Measurements from ENCODE around the gene ALDH1B1.

ALDH1B1 gene

GRCh38 chr9:38352530-38353328 is 39.8 kb upstream of the ALDH1B1 start:
- Histone ChIP-seq H2AFZ (no peak overlapping the region), H3K27me3 (ENCODE audit: control insufficient read depth, insufficient read depth, low read length) (no peaks in the 10 kb centered on the region), H3K4me3 (ENCODE audit: low read depth, low read length) (no peak overlapping the region), H3K4me1 (no peaks in the 10 kb centered on the region), H3K79me2 (no peaks in the 10 kb centered on the region), H3K4me2 (ENCODE audit: low read length) (no peak overlapping the region), H3K36me3 (ENCODE audit: control insufficient read depth, insufficient read depth, low read length) (no peaks in the 10 kb centered on the region), H3K9ac (no peak overlapping the region), H3K27ac (no peak overlapping the region), H3K9me3 (ENCODE audit: control insufficient read depth, low read length) (no peaks in the 10 kb centered on the region)
- TF ChIP-seq CTCF (IDR thresholded peaks at IDR 0.05), result no peak

- no peak overlapping the region for H2AFZ ChIP-seq
- H3K36me3 ChIP-seq (ENCODE audit: control insufficient read depth, insufficient read depth, low read length), result no peaks in the 10 kb centered on the region
- no peak overlapping the region for H3K4me2 ChIP-seq (ENCODE audit: low read length)
- H3K79me2 ChIP-seq, result no peaks in the 10 kb centered on the region
- no peak overlapping the region for H3K27ac ChIP-seq
- no peak overlapping the region for H3K4me3 ChIP-seq (ENCODE audit: low read depth, low read length)
- TF ChIP-seq CTCF (IDR thresholded peaks at IDR 0.05), result no peak
- H3K4me1 ChIP-seq, result no peaks in the 10 kb centered on the region
- H3K27me3 ChIP-seq (ENCODE audit: control insufficient read depth, insufficient read depth, low read length), result no peaks in the 10 kb centered on the region
- H3K9ac ChIP-seq, result no peak overlapping the region
- H3K9me3 ChIP-seq (ENCODE audit: control insufficient read depth, low read length), result no peaks in the 10 kb centered on the region
Measured at GRCh38 chr9:38355115-38355514, 37.4 kb upstream of the ALDH1B1 start.

- Histone ChIP-seq H3K4me1 (no peaks in the 10 kb centered on the region), H3K79me2 (no peaks in the 10 kb centered on the region), H3K4me3 (ENCODE audit: low read depth, low read length) (no peak overlapping the region), H2AFZ (no peak overlapping the region), H3K9me3 (ENCODE audit: control insufficient read depth, low read length) (no peaks in the 10 kb centered on the region), H3K27me3 (ENCODE audit: control insufficient read depth, insufficient read depth, low read length) (no peaks in the 10 kb centered on the region), H3K27ac (no peak overlapping the region), H3K9ac (no peak overlapping the region), H3K4me2 (ENCODE audit: low read length) (no peak overlapping the region), H3K36me3 (ENCODE audit: control insufficient read depth, insufficient read depth, low read length) (no peaks in the 10 kb centered on the region)
- no peak for TF ChIP-seq CTCF (IDR thresholded peaks at IDR 0.05)
Measured at GRCh38 chr9:38355517-38356120, 36.9 kb upstream of the ALDH1B1 start.

GRCh38 chr9:38356851-38357250 is 35.7 kb upstream of the ALDH1B1 start:
- Histone ChIP-seq H3K4me3 (ENCODE audit: low read depth, low read length) (no peak overlapping the region), H3K4me1 (no peaks in the 10 kb centered on the region), H3K4me2 (ENCODE audit: low read length) (no peak overlapping the region), H3K9ac (no peak overlapping the region), H3K36me3 (ENCODE audit: control insufficient read depth, insufficient read depth, low read length) (no peaks in the 10 kb centered on the region), H3K27ac (no peak overlapping the region), H3K79me2 (no peaks in the 10 kb centered on the region), H3K27me3 (ENCODE audit: control insufficient read depth, insufficient read depth, low read length) (no peaks in the 10 kb centered on the region), H2AFZ (no peak overlapping the region), H3K9me3 (ENCODE audit: control insufficient read depth, low read length) (no peaks in the 10 kb centered on the region)
- TF ChIP-seq CTCF (IDR thresholded peaks at IDR 0.05), result no peak

Data from parathyroid adenoma (tissue), 2 donors.